ENCODE data around the gene WDR89. TPM values are rescaled to one million over a fixed set of nuclear protein-coding genes. Genes with fewer than 3 reads are reported as not detected.

WDR89 gene, protein sequence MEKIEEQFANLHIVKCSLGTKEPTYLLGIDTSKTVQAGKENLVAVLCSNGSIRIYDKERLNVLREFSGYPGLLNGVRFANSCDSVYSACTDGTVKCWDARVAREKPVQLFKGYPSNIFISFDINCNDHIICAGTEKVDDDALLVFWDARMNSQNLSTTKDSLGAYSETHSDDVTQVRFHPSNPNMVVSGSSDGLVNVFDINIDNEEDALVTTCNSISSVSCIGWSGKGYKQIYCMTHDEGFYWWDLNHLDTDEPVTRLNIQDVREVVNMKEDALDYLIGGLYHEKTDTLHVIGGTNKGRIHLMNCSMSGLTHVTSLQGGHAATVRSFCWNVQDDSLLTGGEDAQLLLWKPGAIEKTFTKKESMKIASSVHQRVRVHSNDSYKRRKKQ
- 7.5 to 9.4 TPM (median 8.3 TPM) in 5 replicates for total RNA-seq (2022; extraction: Qiagen RNA extraction)

GRCh38 chr14:63641473-63642228 lies at the start of gene WDR89:
Gene WDR89, minus strand, starts transcription at chr14:63641871. Its CDS starts 41,929 bp downstream, at chr14:63599942.

Other genes with a start within 250 kb of the WDR89 start
- gene PPP2R5E, start 98.5 kb downstream of the WDR89 start, total RNA-seq (2022; extraction: Qiagen RNA extraction) = 21.2 to 24.5 TPM (median 23.1 TPM) in 5 replicates
- 12.4 to 16.3 TPM (median 15.0 TPM) in 5 replicates for gene SGPP1, start 86.2 kb upstream of the WDR89 start, total RNA-seq (2022; extraction: Qiagen RNA extraction)
- 8.7 to 11.5 TPM (median 10.0 TPM) in 5 replicates for gene SYNE2, start 211.1 kb upstream of the WDR89 start, total RNA-seq (2022; extraction: Qiagen RNA extraction)